Nephron progenitor cell (in vitro differentiated cells): ENCODE measurements around the gene FAM168A.

Source experiments
- DNase-seq: peaks from one replicate; pipeline ENCODE4 v3.0.0; 2021
- H3K27ac Mint-ChIP-seq: 2 replicates; pipeline ENCODE4 v1.8.0; 2021; ENCODE audit warnings: mild to moderate bottlenecking, moderate library complexity, mixed read lengths
- H3K27me3 Mint-ChIP-seq: 2 replicates; pipeline ENCODE4 v1.8.0; 2021; ENCODE audit warnings: mild to moderate bottlenecking, low read depth, mixed read lengths; ENCODE audit not compliant: poor library complexity
- H3K36me3 Mint-ChIP-seq: 2 replicates; pipeline ENCODE4 v1.8.0; 2021; ENCODE audit warnings: low read depth, mixed read lengths
- H3K4me1 Mint-ChIP-seq: 2 replicates; pipeline ENCODE4 v1.8.0; 2021; ENCODE audit warnings: mixed read lengths
- H3K4me3 Mint-ChIP-seq: 2 replicates; pipeline ENCODE4 v1.8.0; 2021; ENCODE audit warnings: mild to moderate bottlenecking, moderate library complexity, mixed read lengths
- H3K9me3 Mint-ChIP-seq: 2 replicates; pipeline ENCODE4 v1.8.0; 2021; ENCODE audit warnings: mild to moderate bottlenecking, moderate library complexity, mixed read lengths
- TF ChIP-seq, protein P1 (sequence below): fragments of 200-600 bp; sonication (generic); IDR thresholded peaks from 2 replicates; pipeline ENCODE4 v1.5.0; 2021; ENCODE audit warnings: antibody characterized with exemption

FAM168A gene

DNA sequence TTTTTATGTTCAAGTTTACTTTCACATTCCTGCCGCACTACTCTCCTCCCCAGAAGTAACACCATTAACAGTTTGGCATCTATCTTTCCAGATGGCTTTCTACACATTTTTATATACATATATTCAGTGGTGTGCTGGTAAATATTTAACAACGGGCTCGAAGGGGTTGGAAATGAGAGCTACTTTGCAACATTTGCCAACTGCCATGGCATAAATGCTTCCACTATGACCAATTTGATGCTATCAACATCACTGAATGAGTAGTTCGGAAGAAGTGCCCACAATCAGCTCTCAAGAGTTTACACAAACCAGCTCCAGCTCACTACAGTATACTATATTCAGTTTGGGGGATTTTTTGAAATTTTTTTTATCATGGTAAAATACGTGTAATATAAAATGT is 166.5 kb downstream of the FAM168A start:
- Mint-ChIP-seq H3K4me1 (peaks cover 11% of the 10 kb centered on the region), H3K27ac (no peak overlapping the region), H3K36me3 (peaks cover 24% of the 10 kb centered on the region), H3K9me3 (no peaks in the 10 kb centered on the region), H3K27me3 (no peaks in the 10 kb centered on the region), H3K4me3 (no peak overlapping the region)
- TF ChIP-seq, protein P1, sequence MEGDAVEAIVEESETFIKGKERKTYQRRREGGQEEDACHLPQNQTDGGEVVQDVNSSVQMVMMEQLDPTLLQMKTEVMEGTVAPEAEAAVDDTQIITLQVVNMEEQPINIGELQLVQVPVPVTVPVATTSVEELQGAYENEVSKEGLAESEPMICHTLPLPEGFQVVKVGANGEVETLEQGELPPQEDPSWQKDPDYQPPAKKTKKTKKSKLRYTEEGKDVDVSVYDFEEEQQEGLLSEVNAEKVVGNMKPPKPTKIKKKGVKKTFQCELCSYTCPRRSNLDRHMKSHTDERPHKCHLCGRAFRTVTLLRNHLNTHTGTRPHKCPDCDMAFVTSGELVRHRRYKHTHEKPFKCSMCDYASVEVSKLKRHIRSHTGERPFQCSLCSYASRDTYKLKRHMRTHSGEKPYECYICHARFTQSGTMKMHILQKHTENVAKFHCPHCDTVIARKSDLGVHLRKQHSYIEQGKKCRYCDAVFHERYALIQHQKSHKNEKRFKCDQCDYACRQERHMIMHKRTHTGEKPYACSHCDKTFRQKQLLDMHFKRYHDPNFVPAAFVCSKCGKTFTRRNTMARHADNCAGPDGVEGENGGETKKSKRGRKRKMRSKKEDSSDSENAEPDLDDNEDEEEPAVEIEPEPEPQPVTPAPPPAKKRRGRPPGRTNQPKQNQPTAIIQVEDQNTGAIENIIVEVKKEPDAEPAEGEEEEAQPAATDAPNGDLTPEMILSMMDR, result no peak
- no peak for DNase-seq

- no peak for DNase-seq
- Mint-ChIP-seq H3K27me3 (no peaks in the 10 kb centered on the region), H3K4me1 (peaks cover 13% of the 10 kb centered on the region), H3K36me3 (peaks cover 24% of the 10 kb centered on the region), H3K27ac (no peak overlapping the region), H3K4me3 (no peak overlapping the region), H3K9me3 (no peaks in the 10 kb centered on the region)
- TF ChIP-seq, protein P1, result no peak
Observed at GRCh38 chr11:73430326-73430725, 167.6 kb downstream of the FAM168A start.

- TF ChIP-seq, protein P1, result no peak
- Mint-ChIP-seq H3K27ac (no peak overlapping the region), H3K27me3 (peaks cover 3% of the 10 kb centered on the region), H3K36me3 (peaks cover 24% of the 10 kb centered on the region), H3K4me3 (no peak overlapping the region), H3K4me1 (peaks cover 13% of the 10 kb centered on the region), H3K9me3 (no peaks in the 10 kb centered on the region)
- no peak for DNase-seq
Observed at GRCh38 chr11:73429121-73429750, 168.7 kb downstream of the FAM168A start.

- no peak for DNase-seq
- Mint-ChIP-seq H3K9me3 (no peaks in the 10 kb centered on the region), H3K27ac (no peak overlapping the region), H3K27me3 (peaks cover 3% of the 10 kb centered on the region), H3K36me3 (peaks cover 24% of the 10 kb centered on the region), H3K4me1 (peaks cover 13% of the 10 kb centered on the region), H3K4me3 (no peak overlapping the region)
- TF ChIP-seq, protein P1, result no peak
Observed at GRCh38 chr11:73428699-73429098, 169.2 kb downstream of the FAM168A start.

DNA sequence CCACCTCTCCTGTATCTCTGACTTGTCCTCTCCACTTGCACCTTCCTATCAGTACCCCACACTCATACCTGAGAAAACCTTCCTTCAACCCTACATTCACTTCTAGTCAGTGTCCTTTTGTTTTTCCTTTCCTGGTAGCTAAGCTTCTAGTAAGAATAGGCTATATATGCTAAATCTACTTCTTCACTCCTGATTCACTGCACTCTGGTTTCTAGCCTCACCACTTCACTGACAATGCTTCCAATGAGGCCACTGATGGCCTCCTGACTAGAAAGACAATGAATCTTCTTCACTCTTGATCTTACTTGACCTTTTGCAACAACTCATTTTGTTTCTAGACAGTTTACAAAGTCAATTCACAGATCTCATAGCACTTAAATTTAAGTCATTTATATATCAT is 169.7 kb downstream of the FAM168A start:
- Mint-ChIP-seq H3K4me3 (no peak overlapping the region), H3K9me3 (no peaks in the 10 kb centered on the region), H3K27me3 (peaks cover 3% of the 10 kb centered on the region), H3K4me1 (peaks cover 13% of the 10 kb centered on the region), H3K36me3 (peaks cover 24% of the 10 kb centered on the region), H3K27ac (no peak overlapping the region)
- TF ChIP-seq, protein P1, result no peak
- no peak for DNase-seq

- Mint-ChIP-seq H3K9me3 (no peaks in the 10 kb centered on the region), H3K4me3 (no peak overlapping the region), H3K4me1 (peaks cover 13% of the 10 kb centered on the region), H3K27ac (no peak overlapping the region), H3K27me3 (peaks cover 3% of the 10 kb centered on the region), H3K36me3 (peaks cover 18% of the 10 kb centered on the region)
- DNase-seq, result no peak
- TF ChIP-seq, protein P1, result no peak
Observed at GRCh38 chr11:73426219-73426850, 171.6 kb downstream of the FAM168A start.
